C4-2B (cell line): ENCODE data around the gene PIGL.
"Not testable (repeated sequence)": the region's sequence is repeated elsewhere in the genome, so short reads cannot be mapped to it uniquely, and the experiment has no call there.

Experiments used
- H3K27ac ChIP-seq: fragments of 450-650 bp; 2 replicates; pipeline ENCODE4 v1.5.1; 2017
- ZFX ChIP-seq: fragments of 450-650 bp; IDR thresholded peaks from 2 replicates; pipeline ENCODE4 v1.6.1; 2017
- TF ChIP-seq, protein P1 (sequence below): fragments of 450-650 bp; conservative IDR thresholded peaks from 2 replicates; pipeline ENCODE4 v1.5.1; 2017; ENCODE audit warnings: mild to moderate bottlenecking

Gene PIGL

DNA sequence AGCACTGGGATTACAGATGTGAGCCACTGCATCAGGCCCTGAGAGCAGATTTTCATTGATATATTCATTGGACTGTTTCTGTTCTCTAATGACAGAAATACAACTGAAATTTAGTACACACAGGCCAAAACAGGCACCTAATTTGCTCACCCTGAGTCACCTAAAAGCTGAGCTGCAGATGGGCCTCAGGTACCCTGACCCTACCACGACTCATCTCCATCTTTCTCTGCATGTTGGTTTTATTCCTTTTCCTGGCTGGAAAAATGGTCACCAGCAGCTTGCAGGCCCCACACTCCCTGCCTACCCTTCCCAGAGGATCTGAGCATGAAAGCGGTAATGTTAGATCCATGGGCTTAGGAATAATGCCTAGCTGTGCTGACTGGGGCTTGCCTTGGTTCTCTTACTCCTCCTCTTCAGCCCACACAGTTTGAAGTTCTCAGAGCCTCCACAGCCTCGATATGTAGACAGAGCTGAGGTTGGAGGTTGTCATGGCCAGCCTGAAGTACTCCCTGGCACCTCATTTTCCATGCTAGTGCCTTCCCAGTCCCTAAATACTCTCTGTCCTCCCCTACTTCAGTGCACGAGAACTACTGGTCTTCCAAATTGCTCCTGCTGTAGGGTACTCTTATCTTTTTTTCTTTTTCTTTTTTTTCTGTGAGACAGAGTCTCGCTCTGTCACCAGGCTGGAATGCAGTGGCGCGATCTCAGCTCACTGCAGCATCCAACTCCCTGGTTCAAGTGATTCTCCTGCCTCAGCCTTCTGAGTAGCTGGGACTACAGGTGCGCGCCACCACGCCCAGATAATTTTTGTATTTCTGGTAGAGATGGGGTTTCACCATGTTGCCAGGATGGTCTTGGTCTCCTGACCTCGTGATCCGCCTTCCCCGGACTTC lies 85.2 kb downstream of the PIGL start:
- H3K27ac ChIP-seq = no peak overlapping the region
- no peak for TF ChIP-seq ZFX
- TF ChIP-seq, protein P1, sequence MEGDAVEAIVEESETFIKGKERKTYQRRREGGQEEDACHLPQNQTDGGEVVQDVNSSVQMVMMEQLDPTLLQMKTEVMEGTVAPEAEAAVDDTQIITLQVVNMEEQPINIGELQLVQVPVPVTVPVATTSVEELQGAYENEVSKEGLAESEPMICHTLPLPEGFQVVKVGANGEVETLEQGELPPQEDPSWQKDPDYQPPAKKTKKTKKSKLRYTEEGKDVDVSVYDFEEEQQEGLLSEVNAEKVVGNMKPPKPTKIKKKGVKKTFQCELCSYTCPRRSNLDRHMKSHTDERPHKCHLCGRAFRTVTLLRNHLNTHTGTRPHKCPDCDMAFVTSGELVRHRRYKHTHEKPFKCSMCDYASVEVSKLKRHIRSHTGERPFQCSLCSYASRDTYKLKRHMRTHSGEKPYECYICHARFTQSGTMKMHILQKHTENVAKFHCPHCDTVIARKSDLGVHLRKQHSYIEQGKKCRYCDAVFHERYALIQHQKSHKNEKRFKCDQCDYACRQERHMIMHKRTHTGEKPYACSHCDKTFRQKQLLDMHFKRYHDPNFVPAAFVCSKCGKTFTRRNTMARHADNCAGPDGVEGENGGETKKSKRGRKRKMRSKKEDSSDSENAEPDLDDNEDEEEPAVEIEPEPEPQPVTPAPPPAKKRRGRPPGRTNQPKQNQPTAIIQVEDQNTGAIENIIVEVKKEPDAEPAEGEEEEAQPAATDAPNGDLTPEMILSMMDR = no peak

DNA sequence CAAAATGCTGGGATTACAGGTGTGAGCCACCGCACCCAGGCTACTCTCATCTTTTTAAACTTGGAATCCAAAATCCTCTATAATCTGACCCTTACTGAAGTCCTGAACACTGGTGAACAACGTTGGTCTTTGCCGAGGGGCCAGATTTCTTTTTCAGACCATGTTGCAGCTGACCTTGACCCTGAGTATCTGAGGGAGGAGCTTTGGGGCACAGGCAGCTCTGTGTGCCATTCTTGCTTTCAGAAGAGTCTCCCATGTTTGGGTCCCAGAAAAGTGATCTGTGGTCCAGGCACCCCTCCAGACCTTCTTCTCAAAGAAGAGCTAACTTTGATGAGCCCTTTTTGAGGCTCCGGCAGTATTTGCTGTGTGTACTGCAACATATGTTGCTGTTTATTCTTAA lies 85.8 kb downstream of the PIGL start:
- TF ChIP-seq, protein P1 = no peak
- TF ChIP-seq ZFX = no peak
- no peak overlapping the region for H3K27ac ChIP-seq

DNA sequence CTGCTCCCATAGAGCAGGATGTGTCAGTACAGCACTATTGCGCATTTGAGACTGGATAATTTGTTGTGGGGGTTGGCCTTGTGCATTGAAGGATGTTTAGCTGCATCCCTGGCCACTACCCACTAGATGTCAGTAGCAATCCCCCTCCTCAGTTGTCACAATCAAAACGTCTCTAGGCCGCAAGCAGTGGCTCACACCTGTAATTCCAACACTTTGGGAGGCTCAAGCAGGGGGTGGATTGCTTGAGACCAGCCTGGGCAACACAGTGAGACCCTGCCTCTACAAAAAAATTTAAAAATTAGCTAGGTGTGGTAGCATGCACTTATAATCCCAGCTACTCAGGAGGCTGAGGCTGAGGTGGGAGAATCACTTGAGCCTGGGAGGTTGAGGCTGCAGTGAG lies 87.8 kb downstream of the PIGL start:
- TF ChIP-seq, protein P1 = peak; percentile 35
- no peak for TF ChIP-seq ZFX
- H3K27ac ChIP-seq = no peak overlapping the region

DNA sequence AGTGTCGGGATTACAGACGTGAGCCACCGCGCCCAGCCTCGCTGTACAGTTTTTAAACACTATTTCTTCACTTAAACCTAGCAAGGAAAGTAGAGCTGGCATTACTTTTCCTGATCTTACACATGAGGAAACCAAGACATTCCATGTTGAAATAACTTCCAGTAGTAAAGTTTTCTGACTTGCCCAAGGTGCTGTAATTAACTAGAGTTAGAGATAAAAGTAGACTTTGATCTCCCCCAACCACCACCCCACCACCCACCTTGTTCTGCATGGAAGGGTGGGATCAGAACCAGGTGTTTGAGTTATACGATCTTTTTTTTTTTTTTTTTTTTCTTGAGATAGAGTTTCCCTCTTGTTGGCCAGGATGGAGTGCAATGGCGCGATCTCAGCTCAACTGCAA lies 89.2 kb downstream of the PIGL start:
- H3K27ac ChIP-seq = no peak overlapping the region
- no peak for TF ChIP-seq ZFX
- TF ChIP-seq, protein P1 = no peak

DNA sequence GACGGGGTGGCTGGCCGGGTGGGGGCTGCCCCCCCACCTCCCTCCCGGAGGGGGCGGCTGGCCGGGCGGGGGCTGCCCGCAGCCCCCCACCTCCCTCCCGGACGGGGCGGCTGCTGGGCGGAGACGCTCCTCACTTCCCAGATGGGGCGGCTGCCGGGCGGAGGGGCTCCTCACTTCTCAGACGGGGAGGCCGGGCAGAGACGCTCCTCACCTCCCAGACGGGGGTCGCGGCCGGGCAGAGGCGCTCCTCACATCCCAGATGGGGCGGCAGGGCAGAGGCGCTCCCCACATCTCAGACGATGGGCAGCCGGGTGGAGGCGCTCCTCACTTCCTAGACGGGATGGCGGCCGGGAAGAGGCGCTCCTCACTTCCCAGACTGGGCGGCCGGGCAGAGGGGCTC lies 95.1 kb downstream of the PIGL start:
- not testable (repeated sequence) for H3K27ac ChIP-seq

DNA sequence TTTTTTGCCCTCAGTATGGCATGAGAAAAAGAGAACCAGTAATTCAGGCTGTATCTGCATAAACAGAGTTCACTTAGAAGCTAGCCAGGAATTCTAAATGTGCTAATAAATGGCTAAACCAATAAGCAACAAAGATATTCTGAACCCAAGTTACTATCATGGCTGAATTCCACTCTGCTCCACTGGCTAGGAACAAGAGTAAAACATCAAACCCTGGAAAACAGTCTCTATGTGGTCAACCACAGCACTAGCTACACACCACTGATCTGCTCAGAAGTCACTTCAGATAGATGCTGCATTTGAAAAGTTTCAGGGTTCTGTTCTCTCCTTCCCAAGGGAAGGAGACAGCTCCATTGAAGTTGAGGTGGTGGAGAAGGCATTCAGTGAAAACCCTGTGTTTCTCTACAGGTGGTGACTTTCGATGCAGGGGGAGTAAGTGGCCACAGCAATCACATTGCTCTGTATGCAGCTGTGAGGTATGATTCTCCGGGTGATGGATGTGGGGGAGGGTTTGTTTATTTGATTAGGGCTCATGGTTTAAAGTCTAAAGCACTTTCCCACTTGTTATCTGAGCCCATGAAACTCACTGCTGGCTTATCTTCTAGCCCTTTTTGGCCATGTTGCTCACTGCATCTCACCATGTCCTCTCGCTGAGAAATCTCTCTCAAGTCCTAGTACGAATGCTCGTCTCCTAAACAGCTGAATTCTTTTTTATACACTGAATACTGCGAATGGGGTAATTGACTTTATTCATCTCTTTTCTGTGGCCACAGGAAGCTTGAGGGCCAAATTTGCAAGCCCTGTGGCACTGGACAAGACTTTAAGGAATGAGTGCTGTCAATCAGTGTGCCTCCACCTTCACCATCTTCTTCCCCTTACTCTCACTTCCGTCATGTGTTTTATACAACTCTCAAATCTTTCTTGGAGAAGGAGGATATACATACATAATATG lies 96.4 kb downstream of the PIGL start:
- no peak overlapping the region for H3K27ac ChIP-seq
- TF ChIP-seq ZFX = no peak
- TF ChIP-seq, protein P1 = no peak

DNA sequence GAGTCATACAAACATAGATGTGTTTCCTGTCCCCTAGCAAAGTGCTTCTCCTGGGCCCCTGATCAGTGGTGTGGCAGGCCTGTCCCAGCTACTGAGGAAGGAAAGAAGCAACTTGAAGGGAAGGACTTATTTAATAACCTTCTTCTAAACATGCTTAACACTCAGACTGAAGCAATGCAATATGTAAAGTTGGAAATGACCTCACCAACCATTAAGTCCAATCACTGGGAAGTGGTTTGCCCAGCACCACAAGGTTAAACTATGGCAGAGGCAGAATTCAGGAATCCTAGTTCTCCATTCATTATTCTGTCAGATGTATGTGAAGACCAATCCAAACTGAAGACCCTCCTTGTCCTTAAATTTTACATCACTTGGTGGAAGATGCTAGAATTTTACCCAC lies 97.2 kb downstream of the PIGL start:
- H3K27ac ChIP-seq = no peak overlapping the region
- no peak for TF ChIP-seq ZFX
- TF ChIP-seq, protein P1 = no peak
